Left renal pelvis (tissue), 4 donors: Measurements from ENCODE around the gene ELMOD3. TPM values are rescaled to one million over a fixed set of nuclear protein-coding genes. Genes with fewer than 3 reads are reported as not detected.

Experiments used
- DNase-seq, 4 donors: peaks; one replicate each; pipeline ENCODE4 v3.0.0-alpha.2; 2013; ENCODE audit warnings: low read depth in 4 of 4, low spot score in 3 of 4
- polyA plus RNA-seq, 4 donors: library from polyadenylated mRNA; unstranded; fragments of 120-200 nt; gene quantifications; one replicate each; pipeline ENCODE4 v1.2.1, GENCODE V29; 2013; ENCODE audit not compliant: insufficient read length in 4 of 4

ELMOD3 gene
- polyA plus RNA-seq, 4 donors, result 22.5 to 33.3 (median 24.8) TPM

GRCh38 chr2:85420536-85421259 is 66.1 kb downstream of the ELMOD3 start:
- DNase-seq, result no peak

- no peak for DNase-seq
Measured at GRCh38 chr2:85421260-85422071, 66.9 kb downstream of the ELMOD3 start.

GRCh38 chr2:85422072-85422457 is 67.5 kb downstream of the ELMOD3 start:
- no peak for DNase-seq

GRCh38 chr2:85423525-85423924 is 69.0 kb downstream of the ELMOD3 start:
- no peak for DNase-seq

GRCh38 chr2:85425588-85425987 is 71.0 kb downstream of the ELMOD3 start:
- DNase-seq, result no peak

GRCh38 chr2:85427300-85427835 is 72.8 kb downstream of the ELMOD3 start:
- DNase-seq, result no peak

- no peak for DNase-seq
Measured at GRCh38 chr2:85428343-85428881, 73.8 kb downstream of the ELMOD3 start.

- DNase-seq, result no peak
Measured at GRCh38 chr2:85429213-85429923, 74.8 kb downstream of the ELMOD3 start.

GRCh38 chr2:85429924-85430289 is 75.3 kb downstream of the ELMOD3 start:
- DNase-seq, result no peak

- DNase-seq, result no peak
Measured at GRCh38 chr2:85430752-85431569, 76.4 kb downstream of the ELMOD3 start.

GRCh38 chr2:85431570-85432205 is 77.1 kb downstream of the ELMOD3 start:
- no peak for DNase-seq

- DNase-seq, result no peak
Measured at GRCh38 chr2:85433511-85434089, 79.0 kb downstream of the ELMOD3 start.

- DNase-seq, result no peak
Measured at GRCh38 chr2:85434696-85435095, 80.1 kb downstream of the ELMOD3 start.

GRCh38 chr2:85435220-85435958 is 80.8 kb downstream of the ELMOD3 start:
- DNase-seq, result no peak

GRCh38 chr2:85435981-85436835 is 81.6 kb downstream of the ELMOD3 start:
- no peak for DNase-seq

- DNase-seq, result no peak
Measured at GRCh38 chr2:85436836-85437487, 82.4 kb downstream of the ELMOD3 start.
